HG03095 (cell line): Measurements from ENCODE around the gene TFEC.

Experiments used
- ATAC-seq: cut with Tn5 transposase; IDR thresholded peaks from one replicate; pipeline ENCODE4 v1.9.1; 2021; ENCODE audit warnings: moderate library complexity; ENCODE audit not compliant: unreplicated experiment

The TFEC gene

GRCh38 chr7:115995701-115996100, 34.9 kb downstream of the TFEC start:
- ATAC-seq: no peak

GRCh38 chr7:115988401-115988800, 42.2 kb downstream of the TFEC start:
- ATAC-seq: no peak

- ATAC-seq: no peak
Measured at GRCh38 chr7:115987486-115987885, 43.1 kb downstream of the TFEC start.

DNA sequence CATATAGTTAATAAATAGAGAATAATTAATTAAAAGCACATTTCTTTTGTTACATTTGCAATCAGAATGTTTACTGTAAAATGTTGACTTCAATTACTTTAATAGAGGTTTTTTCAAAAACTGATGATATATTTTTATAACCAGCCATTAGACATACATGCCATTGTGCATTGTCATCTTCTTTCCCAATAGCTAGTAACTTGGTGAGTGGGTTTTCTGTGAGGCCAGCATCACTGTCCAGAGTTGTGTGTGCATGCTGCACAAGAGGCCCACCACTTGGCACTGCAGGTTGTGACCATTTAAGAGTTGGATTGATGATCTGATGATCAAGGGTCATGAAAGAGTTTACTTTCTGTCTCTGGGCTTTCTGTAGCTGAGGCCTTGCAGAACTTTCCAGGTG, 46.5 kb downstream of the TFEC start:
- ATAC-seq: no peak

- no peak for ATAC-seq
Measured at GRCh38 chr7:115980159-115980558, 50.4 kb downstream of the TFEC start.

DNA sequence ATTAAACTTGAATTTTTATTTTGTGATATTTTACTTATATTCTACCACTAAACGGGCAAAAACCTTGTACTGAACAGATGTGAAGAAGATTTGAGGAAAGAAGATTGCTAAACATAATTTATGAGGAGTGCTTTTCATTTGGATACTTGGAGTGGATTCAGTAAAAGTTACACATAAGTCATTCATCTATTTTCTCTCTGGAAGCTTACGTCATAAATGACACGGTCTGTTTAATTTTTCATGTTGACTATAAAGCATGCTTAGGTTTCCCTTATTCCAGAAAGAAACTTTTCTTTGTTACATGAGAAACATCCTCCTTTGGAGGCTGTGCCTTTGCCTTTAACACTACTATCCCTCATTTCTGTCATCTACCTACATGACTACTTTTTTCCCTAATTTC, 53.9 kb downstream of the TFEC start:
- no peak for ATAC-seq

DNA sequence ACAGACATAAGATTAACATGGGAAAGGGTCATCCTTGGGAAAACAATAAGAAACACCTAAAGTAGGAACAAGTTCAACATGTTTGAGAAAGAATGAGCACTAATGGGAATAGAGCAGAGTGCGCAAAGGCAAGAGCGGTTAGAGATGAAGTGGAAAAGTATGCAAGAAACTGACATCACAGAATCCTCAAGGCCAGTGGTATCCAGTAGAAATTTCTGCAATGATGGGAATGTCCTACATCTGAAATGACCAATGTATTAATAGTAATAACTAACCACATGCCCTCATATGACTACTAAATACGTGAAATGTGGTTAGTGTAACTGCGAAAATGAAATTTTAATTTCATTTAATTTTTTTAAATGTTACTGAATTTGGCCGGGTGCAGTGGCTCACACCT, 54.8 kb downstream of the TFEC start:
- no peak for ATAC-seq

GRCh38 chr7:115973406-115973805, 57.2 kb downstream of the TFEC start:
- ATAC-seq: no peak

DNA sequence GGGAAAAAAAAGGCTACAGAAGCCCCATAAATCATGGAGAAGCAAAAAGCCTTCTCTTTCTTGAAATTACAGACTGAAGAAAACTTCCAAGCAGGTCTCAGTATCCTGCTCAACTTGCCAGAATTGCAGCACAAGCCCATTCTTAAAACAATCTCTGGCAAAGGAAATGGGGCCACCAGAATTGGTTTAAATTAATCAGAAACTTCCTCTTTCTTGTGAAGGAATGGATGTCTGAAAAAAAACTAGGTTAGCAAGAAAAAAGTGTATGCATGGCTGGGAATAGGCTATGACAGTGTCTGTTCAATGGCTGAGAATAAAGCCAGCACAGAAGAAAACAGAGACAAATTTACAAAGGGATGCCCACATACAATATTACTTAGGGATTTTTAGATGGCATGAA, 59.1 kb downstream of the TFEC start:
- ATAC-seq: no peak

DNA sequence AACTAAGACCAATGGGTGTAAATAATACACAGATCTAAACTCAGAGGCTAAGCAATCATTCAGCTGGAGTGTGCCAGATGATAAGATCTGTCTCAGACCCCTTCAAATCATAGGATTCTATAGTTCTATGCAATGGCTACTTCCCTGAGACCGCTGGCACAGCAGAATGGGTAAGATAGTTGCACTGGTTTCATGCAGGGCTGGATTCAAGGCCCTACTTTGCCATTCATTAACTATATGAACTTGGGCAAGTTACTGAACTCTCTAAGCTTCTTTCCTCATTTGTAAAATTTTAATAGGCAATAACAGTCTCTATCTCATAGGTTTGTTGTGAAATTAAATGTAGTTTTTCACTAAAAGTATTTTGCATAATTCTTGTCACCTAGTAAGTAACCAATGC, 62.0 kb downstream of the TFEC start:
- no peak for ATAC-seq

- ATAC-seq: no peak
Measured at GRCh38 chr7:115968171-115968570, 62.4 kb downstream of the TFEC start.

DNA sequence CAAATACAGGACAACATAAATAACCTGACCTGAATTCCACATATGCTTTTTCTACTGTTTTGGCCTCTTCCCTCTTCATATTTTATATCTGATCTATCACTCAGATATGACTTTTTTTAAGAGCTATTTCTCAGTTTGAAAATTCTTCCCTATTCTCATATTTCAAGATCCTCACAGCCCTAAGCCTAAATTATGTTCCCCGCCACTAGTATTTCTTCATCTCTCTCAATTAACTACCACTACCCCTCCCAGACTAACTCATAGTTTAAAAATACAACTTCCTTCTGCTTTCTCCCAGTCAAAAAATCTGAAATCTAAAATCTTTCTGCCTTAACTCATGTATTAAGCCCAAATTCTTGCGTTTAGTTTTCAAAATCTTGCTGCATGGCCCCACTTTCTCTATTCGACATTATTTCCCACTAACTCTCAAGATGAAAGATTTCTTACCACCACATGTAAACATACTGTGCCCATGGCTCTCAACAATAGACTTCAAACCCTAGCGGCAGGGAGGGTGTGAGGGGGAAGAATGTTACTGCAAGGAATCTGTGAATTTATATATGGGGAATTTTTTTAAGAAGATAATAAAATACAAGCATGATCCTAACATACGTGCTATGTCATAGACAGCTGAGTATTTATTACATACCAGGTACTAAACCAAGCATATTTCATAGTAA, 64.6 kb downstream of the TFEC start:
- ATAC-seq: no peak

DNA sequence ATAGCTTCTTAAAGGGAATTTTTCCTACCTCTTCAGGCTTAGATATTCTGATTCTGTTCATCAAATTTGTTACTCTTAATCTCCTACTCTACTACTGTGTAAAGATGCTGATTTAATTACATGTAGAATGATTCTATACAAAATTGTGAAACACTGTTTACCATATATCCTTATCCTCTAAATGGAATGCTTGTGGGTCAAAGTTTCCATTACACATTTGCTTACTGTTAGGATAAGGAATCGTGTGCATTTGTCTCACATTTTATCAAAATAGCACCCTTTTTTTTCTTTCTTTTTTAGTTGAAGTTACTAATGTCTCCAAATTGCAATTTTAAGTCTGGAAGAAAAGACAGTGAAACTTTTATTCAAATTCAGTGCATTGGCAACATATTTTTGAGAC, 65.3 kb downstream of the TFEC start:
- no peak for ATAC-seq

GRCh38 chr7:115964799-115965198, 65.8 kb downstream of the TFEC start:
- no peak for ATAC-seq

DNA sequence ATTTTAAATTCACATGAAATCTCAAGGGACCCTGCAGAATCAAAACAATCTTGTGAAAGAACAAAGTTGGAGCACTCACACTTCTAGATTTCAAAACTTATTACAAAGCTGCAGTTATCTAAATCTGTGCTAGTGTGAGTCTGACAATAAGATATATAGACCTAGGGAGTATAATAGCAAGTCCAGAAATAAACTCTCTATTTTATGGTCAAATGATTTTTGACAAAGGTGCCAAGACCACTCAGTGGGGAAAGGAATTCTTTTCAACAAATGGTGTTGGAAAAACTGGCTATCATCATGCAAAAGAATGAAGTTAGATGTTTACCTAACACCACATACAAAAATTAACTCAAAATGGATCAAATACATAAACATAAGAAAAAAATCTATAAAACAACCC, 68.2 kb downstream of the TFEC start:
- ATAC-seq: no peak

DNA sequence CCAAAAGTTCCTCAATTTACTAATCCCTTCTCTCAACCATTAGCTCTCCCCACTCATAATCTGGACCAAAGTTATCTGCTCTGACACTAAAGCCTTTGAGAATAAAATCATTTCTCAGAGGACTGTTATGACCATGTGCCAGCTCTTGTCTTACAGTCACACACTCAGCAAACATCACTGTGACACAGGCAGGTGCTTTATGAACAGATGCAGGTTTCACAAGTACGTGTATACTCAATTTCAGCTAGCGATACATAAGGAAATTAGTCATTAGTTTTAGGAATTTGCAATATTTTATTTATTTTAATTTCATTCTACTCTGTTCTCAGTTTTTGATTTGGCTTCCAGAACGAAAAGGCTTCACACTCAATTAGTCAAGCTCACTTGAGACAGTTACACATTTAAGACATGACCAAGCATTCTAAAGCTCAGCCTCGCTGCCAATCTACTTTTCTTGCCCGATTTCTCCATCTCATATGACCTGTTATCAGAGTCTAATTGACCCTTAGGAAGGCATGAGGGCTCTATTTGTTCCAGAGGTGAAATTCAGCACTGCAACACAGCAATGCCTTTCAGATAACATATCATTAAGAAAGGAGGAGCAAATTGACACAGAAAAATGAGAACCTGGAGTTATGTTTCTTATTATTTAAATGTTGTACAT, 76.8 kb downstream of the TFEC start:
- ATAC-seq: no peak

GRCh38 chr7:115952832-115953231, 77.7 kb downstream of the TFEC start:
- ATAC-seq: no peak

- no peak for ATAC-seq
Measured at GRCh38 chr7:115951547-115951946, 79.0 kb downstream of the TFEC start.

GRCh38 chr7:115941703-115942268, 88.8 kb downstream of the TFEC start:
- no peak for ATAC-seq

DNA sequence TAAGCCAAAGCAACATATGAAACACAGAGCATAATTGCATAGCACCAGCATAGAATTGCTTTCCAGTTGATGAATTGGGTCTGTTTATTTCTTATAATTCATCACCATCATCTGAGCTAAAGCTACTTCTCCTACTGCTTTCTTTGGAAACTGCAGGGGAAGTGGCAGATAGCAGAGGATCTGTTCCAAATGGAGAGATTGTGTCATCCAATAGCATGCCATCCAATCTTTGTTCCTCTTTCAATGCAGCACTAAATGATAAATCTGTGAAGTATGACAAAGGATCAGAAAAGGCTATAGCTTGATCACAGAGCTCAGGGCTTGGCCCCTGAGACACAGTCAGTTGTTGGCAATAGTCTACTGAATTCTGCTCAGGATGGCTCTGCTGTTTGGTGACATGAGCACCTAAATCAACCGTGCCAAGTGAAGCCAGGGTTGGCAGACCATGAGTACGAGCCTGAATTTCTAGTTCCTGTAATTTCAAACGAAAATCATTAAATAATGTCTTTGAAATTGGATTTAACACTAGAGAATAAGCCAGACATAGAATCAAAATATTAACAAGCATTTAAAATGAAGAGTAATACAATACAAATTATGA, 90.0 kb downstream of the TFEC start:
- no peak for ATAC-seq

DNA sequence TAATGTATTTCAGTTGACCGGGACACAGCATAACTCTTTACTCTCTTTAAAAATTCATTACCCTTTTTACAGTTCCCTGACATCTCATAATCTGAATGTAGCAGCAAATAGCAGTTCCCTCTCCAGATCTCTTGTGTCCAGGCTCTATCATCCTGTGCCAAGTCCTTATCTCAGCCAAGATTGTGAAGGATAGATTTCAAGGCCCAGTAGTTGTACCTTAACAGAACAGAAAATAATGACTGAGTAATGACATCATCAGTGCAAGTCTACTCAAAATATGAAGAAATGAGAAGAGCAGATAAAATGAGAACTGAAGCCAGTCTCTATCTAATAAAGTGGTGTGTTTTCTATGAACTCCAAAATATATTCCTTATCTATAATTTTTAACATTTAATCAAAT, 92.6 kb downstream of the TFEC start:
- no peak for ATAC-seq

- ATAC-seq: no peak
Measured at GRCh38 chr7:115933471-115933870, 97.1 kb downstream of the TFEC start.
